Measurements from ENCODE around the gene PMFBP1.
A peak's percentile ranks its signal among the peaks of the same experiment; 100 is the strongest.

The PMFBP1 gene

DNA sequence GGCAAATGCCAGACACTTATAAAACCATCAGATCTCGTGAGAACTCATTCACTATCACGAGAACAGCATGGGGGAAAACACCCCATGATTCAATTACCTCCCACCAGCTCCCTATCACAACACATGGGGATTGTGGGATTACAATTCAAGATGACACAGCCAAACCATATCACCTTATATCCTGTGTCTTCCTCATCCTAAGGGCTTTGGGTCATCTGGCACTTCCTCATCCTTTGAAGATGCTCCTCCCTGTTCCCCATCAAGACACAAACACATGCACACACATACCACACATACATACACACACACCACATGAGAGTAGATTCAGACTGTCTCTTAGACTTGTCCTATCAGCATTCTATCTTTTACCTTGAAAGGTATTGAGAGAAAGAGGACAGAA lies 2.8 kb upstream of the PMFBP1 start:
- no peak overlapping the region for H3K27ac ChIP-seq (replicated peaks)
- TF ChIP-seq SPI1 (IDR thresholded peaks at IDR 0.05; ENCODE audit: borderline replicate concordance, low read depth), result peak; percentile 51; the same call in 1 of the 2 replicates
- TF ChIP-seq, protein P1, sequence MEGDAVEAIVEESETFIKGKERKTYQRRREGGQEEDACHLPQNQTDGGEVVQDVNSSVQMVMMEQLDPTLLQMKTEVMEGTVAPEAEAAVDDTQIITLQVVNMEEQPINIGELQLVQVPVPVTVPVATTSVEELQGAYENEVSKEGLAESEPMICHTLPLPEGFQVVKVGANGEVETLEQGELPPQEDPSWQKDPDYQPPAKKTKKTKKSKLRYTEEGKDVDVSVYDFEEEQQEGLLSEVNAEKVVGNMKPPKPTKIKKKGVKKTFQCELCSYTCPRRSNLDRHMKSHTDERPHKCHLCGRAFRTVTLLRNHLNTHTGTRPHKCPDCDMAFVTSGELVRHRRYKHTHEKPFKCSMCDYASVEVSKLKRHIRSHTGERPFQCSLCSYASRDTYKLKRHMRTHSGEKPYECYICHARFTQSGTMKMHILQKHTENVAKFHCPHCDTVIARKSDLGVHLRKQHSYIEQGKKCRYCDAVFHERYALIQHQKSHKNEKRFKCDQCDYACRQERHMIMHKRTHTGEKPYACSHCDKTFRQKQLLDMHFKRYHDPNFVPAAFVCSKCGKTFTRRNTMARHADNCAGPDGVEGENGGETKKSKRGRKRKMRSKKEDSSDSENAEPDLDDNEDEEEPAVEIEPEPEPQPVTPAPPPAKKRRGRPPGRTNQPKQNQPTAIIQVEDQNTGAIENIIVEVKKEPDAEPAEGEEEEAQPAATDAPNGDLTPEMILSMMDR (IDR thresholded peaks at IDR 0.05; ENCODE audit: insufficient read depth, low read length), result no peak
- no peaks in the 10 kb centered on the region for H3K27me3 ChIP-seq (ENCODE audit: insufficient read depth, poor library complexity, severe bottlenecking)
- no peak overlapping the region for H3K4me3 ChIP-seq (replicated peaks; ENCODE audit: insufficient read depth, low read length)
- peak; percentile 26 to 57 for DNase-seq (ENCODE audit: low read depth in 1 of 2, low spot score in 1 of 2)

DNA sequence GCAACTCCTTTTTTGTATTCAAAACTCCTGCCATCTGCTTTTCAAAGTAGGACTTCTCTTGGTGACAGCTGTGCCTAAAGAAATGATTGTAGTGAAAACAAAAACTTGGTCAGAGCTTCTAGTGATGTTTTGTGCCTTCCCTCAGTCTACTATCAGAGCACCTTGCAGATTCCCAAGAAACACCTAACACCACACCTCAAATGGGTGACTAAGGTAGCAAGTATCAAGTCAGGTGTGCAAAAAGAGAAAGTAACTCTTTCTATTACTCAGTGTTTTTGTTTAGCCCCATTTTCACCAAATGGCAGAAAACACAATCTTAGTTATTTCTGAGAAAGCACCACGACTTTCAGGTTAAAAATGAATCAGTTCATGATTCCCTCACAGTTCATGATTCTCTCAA lies 2.0 kb upstream of the PMFBP1 start:
- Histone ChIP-seq H3K4me3 (replicated peaks; ENCODE audit: insufficient read depth, low read length) (no peak overlapping the region), H3K27ac (replicated peaks) (0 out of 2 replicates have a peak overlapping the region, but pooled peaks have one; percentile 80), H3K27me3 (ENCODE audit: insufficient read depth, poor library complexity, severe bottlenecking) (no peaks in the 10 kb centered on the region)
- no peak for DNase-seq (ENCODE audit: low read depth in 1 of 2, low spot score in 1 of 2)
- TF ChIP-seq GABPA (IDR thresholded peaks at IDR 0.05; ENCODE audit: low read depth), result no peak
- TF ChIP-seq, protein P1 (IDR thresholded peaks at IDR 0.05; ENCODE audit: insufficient read depth, low read length), result no peak
- no peak for TF ChIP-seq SPI1 (IDR thresholded peaks at IDR 0.05; ENCODE audit: borderline replicate concordance, low read depth)
- TF ChIP-seq, protein P2, sequence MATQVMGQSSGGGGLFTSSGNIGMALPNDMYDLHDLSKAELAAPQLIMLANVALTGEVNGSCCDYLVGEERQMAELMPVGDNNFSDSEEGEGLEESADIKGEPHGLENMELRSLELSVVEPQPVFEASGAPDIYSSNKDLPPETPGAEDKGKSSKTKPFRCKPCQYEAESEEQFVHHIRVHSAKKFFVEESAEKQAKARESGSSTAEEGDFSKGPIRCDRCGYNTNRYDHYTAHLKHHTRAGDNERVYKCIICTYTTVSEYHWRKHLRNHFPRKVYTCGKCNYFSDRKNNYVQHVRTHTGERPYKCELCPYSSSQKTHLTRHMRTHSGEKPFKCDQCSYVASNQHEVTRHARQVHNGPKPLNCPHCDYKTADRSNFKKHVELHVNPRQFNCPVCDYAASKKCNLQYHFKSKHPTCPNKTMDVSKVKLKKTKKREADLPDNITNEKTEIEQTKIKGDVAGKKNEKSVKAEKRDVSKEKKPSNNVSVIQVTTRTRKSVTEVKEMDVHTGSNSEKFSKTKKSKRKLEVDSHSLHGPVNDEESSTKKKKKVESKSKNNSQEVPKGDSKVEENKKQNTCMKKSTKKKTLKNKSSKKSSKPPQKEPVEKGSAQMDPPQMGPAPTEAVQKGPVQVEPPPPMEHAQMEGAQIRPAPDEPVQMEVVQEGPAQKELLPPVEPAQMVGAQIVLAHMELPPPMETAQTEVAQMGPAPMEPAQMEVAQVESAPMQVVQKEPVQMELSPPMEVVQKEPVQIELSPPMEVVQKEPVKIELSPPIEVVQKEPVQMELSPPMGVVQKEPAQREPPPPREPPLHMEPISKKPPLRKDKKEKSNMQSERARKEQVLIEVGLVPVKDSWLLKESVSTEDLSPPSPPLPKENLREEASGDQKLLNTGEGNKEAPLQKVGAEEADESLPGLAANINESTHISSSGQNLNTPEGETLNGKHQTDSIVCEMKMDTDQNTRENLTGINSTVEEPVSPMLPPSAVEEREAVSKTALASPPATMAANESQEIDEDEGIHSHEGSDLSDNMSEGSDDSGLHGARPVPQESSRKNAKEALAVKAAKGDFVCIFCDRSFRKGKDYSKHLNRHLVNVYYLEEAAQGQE (IDR thresholded peaks at IDR 0.05; ENCODE audit: insufficient replicate concordance, low read depth), result no peak
- TF ChIP-seq POLR2AphosphoS5 (IDR thresholded peaks at IDR 0.05; ENCODE audit: low read depth), result no peak

DNA sequence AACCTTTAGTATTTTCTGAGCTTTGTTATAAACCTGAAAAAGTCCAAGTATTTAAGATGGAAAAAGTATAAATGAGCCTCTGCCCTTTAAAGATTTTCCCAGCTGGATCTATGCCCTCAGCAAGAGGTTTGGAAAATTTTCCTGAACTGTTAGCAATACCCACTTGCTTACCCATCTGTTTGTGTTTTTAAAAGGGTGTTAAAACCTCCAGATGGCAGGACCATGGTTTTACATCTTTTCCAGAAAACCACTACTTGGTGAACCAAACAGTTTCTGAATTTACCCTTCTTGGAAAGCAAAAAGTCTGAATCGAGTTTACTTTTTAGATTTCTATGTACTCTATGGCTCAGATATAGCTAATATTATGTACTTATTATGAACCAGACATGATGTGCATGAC lies 719 bp downstream of the PMFBP1 start:
- DNase-seq (ENCODE audit: low read depth in 1 of 2, low spot score in 1 of 2), result no peak
- Histone ChIP-seq H3K27me3 (ENCODE audit: insufficient read depth, poor library complexity, severe bottlenecking) (no peaks in the 10 kb centered on the region), H3K4me3 (replicated peaks; ENCODE audit: insufficient read depth, low read length) (no peak overlapping the region), H3K27ac (replicated peaks) (no peak overlapping the region; the same call in 1 of the 2 replicates)
- no peak for TF ChIP-seq GABPA (IDR thresholded peaks at IDR 0.05; ENCODE audit: low read depth)
- TF ChIP-seq POLR2AphosphoS5 (IDR thresholded peaks at IDR 0.05; ENCODE audit: low read depth), result no peak
- TF ChIP-seq SPI1 (IDR thresholded peaks at IDR 0.05; ENCODE audit: borderline replicate concordance, low read depth), result no peak

DNA sequence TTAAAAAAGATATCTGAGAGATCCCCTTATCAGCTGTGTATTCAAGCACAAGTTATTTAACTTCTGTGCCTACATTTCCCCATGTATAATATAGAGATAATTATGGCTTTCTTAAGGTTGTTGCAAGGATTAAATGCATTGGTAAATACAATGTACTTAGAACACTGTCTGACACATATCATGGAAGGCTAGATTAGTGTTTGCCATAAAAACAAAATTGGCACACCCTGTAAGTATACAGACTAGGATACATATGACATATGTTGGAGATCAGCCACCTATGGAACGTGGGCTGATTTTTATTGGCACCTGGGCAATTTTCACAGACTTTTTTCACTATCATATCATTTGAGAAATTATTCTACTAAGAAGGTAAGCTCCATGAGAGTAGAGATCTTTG lies 2.2 kb downstream of the PMFBP1 start:
- no peak overlapping the region for H3K4me3 ChIP-seq (replicated peaks; ENCODE audit: insufficient read depth, low read length)
- no peak for DNase-seq (ENCODE audit: low read depth in 1 of 2, low spot score in 1 of 2)
- TF ChIP-seq, protein P1 (IDR thresholded peaks at IDR 0.05; ENCODE audit: insufficient read depth, low read length), result no peak
- TF ChIP-seq, protein P2 (IDR thresholded peaks at IDR 0.05; ENCODE audit: insufficient replicate concordance, low read depth), result no peak
- TF ChIP-seq SPI1 (IDR thresholded peaks at IDR 0.05; ENCODE audit: borderline replicate concordance, low read depth), result no peak
- no peak for TF ChIP-seq GABPA (IDR thresholded peaks at IDR 0.05; ENCODE audit: low read depth)
- no peak for TF ChIP-seq POLR2AphosphoS5 (IDR thresholded peaks at IDR 0.05; ENCODE audit: low read depth)
- no peaks in the 10 kb centered on the region for H3K27me3 ChIP-seq (ENCODE audit: insufficient read depth, poor library complexity, severe bottlenecking)
- H3K27ac ChIP-seq (replicated peaks), result no peak overlapping the region

Measured in HL-60 (cell line).